GM20000 (cell line): Measurements from ENCODE around the gene PALM.
"Not testable (repeated sequence)": the region's sequence is repeated elsewhere in the genome, so short reads cannot be mapped to it uniquely, and the experiment has no call there.

ENCODE experiments used
- DNase-seq: peaks from one replicate; pipeline ENCODE4 v3.0.0; 2012; ENCODE audit warnings: low spot score
- TF ChIP-seq, protein P1 (sequence below): IDR thresholded peaks from 2 replicates; pipeline ENCODE4 v1.5.1; 2012; ENCODE audit warnings: mild to moderate bottlenecking, control low read depth; ENCODE audit errors: extremely low read depth, missing control alignments

PALM gene

DNA sequence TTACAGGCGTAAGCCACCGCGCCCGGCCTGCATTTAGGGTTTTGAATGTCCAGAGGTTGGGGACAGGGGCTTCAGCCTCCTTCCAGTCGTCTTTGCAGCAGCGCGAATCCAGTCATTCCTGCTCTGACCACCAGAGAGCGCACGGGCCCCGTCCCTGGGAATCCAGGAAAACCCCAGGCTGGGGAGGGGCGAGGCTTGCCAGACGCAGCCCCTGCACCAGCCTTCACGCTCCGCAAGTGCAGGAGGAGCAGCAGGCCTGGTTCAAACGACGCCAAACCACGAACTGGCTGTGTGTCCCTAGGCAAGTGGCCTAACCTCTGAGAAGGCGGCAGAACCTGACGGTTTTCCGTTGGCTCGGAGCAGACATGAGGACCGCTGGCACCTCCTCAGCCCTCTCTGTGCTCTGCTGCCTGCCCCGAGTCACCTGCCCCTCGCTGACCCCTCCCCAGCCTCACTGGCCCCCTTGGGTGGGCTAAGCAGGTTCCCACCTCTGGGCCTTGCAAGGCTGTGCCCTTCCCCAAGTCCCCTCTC lies 43.8 kb upstream of the PALM start:
- TF ChIP-seq, protein P1, sequence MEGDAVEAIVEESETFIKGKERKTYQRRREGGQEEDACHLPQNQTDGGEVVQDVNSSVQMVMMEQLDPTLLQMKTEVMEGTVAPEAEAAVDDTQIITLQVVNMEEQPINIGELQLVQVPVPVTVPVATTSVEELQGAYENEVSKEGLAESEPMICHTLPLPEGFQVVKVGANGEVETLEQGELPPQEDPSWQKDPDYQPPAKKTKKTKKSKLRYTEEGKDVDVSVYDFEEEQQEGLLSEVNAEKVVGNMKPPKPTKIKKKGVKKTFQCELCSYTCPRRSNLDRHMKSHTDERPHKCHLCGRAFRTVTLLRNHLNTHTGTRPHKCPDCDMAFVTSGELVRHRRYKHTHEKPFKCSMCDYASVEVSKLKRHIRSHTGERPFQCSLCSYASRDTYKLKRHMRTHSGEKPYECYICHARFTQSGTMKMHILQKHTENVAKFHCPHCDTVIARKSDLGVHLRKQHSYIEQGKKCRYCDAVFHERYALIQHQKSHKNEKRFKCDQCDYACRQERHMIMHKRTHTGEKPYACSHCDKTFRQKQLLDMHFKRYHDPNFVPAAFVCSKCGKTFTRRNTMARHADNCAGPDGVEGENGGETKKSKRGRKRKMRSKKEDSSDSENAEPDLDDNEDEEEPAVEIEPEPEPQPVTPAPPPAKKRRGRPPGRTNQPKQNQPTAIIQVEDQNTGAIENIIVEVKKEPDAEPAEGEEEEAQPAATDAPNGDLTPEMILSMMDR = peak; percentile 95
- DNase-seq = peak; percentile 91

DNA sequence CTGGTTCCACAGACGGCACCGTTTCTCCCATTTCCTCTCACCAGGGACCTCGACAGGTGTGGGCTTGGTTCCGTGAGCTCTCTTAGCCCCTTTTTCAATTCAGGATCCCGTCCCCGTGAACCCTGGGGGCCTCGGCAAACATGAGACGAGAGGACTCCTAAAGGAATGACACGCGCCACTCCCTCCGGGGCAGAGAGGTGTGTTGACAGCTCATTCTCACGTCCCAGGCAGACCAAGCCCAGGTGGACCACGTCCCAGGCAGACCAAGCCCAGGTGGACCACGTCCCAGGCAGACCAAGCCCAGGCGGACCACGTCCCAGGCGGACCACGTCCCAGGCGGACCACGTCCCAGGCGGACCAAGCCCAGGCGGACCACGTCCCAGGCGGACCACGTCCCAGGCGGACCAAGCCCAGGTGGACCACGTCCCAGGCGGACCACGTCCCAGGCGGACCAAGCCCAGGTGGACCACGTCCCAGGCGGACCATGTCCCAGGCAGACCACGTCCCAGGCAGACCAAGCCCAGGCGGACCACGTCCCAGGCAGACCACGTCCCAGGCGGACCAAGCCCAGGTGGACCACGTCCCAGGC lies 41.7 kb upstream of the PALM start:
- not testable (repeated sequence) for DNase-seq

DNA sequence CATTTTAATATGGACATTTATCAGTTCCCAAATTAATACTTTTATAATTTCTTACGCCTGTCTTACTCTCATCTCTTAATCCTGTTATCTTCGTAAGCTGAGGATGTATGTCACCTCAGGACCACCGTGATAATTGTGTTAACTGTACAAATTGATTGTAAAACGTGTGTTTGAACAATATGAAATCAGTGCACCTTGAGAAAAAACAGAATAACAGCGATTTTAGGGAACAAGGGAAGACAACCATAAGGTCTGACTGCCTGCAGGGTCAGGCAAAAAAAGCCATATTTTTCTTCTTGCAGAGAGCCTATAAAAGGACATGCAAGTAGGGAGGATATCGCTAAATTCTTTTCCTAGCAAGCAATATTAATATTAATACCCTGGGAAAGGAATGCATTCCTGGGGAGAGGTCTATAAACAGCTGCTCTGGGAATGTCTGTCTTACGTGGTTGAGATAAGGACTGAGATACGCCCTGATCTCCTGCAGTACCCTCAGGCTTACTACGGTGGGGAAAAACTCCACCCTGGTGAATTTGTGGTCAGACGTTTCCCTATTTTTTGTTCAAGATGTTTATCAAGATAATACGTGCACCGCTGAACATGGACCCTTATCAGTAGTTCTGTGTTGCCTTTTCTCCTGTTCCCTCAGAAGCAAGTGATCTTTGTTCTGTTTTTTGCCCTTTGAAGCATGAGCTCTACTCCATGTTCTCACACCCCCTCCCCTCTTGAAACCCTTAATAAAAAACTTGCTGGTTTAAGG lies 39.9 kb upstream of the PALM start:
- not testable (repeated sequence) for DNase-seq

DNA sequence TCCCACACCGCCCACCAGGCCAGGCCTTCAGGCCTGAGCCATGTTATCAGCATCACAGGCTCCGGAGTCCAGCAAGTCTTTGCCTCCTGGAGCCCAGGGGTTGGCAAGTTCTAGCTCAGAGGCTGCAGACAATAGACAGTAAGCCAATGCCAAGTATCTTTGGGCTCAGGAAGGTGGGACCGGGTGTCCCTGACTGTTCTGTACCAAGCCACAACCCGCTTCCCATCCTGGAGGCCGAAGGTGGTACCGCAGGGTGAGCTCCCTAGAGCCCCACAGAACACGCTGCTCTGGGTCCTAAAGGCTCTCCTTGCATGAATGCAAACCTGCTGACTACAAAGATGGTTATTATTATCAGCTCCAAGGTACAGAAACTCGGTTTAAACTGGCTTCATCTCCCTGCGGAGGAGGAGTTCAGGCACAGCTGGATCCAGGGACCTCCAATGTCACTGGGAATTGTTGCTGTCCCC lies 38.1 kb upstream of the PALM start:
- TF ChIP-seq, protein P1 = no peak
- no peak for DNase-seq

DNA sequence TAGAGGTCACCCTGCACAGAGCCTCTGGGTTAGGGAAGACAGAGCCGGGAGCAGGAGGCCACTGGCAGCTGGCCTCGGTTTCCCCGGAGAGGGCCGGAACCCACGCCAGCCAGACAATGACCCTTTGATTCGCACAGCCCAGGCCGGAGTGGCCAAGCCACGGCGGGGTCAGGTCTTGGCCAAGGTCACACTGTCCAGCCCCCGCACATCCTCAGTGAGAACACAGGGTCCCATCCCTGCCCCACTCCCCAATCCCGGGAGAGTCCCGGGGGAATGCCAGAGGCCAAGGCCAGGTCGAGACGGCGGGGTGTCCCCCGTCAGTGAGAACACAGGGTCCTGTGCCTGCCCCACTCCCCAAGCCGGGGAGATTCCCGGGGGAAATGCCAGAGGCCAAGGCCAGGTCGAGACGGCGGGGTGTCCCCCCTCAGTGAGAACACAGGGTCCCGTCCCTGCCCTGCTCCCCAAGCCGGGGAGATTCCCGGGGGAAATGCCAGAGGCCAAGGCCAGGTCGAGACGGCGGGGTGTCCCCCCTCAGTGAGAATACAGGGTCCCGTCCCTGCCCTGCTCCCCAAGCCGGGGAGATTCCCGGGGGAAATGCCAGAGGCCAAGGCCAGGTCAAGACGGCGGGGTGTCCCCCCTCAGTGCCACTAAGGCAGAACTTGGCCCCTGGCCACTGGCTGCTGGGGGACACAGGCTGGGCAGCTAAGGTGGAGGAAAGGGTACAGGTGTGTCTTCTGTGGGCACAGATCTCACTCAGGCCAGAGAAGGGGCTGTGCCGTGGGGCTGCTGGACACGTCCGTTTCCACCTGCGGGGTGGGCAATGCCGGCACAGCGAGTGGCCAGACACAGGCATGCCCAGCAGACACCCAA lies 34.2 kb upstream of the PALM start:
- TF ChIP-seq, protein P1 = no peak
- no peak for DNase-seq

DNA sequence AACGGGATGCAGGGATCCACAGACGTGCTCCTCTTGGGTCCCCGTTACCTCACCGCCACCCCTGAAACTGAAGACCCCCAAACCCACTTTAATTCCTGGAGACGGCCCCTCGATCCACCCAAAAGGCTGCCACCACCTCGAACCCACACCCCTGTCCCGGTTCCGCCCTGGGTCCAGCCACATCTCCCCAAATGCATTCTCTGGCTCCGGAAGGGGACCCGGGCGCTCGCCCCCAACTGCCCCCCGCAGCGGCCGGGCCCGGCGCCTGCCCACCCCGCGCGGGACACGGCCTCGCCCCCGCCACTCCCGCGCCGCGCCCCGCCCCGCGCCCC lies 32.8 kb upstream of the PALM start:
- no peak for DNase-seq
- TF ChIP-seq, protein P1 = no peak

DNA sequence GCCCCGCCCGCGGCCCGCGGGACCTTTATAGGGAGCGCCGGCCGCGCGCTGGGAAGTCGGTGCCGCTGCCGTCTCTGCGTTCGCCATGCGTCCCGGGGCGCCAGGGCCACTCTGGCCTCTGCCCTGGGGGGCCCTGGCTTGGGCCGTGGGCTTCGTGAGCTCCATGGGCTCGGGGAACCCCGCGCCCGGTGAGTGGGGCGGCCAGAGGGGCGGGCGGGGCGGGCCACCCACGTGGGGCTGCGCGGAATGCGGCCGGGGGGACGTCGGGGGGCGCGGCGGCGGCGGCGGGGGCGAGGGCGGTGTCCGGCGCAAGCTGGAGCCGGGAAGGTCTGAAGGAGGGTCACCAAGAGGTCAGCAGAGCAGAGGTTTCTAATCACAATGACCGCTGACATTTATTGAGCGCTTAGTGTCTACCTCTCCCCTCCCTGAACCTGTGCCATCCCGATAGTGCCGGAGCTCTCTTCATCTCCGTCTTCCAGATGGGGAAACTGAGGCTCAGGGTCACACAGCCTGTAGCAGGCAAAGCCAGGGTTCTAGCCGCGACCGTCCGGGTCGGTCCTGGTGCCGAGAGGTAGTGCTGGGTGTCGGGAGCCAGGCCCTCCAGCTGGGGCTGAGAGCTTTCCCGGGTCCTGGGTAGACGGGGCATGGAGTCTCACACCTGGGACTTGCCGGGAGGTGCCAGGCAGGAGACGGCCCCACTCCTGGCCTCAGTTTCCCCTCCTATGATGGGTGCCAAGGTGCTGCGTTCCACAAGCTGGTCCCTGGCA lies 32.2 kb upstream of the PALM start, which contains the start of gene FSTL3:
Gene FSTL3 (plus strand): TSS at position 54 of the 767 bp plus-strand sequence. CDS start 32 bp downstream, at position 86.
- DNase-seq = peak; percentile 37
- TF ChIP-seq, protein P1 = no peak
